HFFc6 (cell line): ENCODE data around the gene PODXL2. TPM values are rescaled to one million over a fixed set of nuclear protein-coding genes. Genes with fewer than 3 reads are reported as not detected.
A peak's percentile ranks its signal among the peaks of the same experiment; 100 is the strongest.

Source experiments
- DNase-seq: peaks from one replicate; pipeline ENCODE4 v3.0.0-alpha.2; 2018
- H3K27ac Mint-ChIP-seq: 2 replicates; pipeline ENCODE4 v1.8.0; 2020; ENCODE audit warnings: mild to moderate bottlenecking, mixed read lengths
- H3K27me3 Mint-ChIP-seq: 2 replicates; pipeline ENCODE4 v1.8.0; 2021; ENCODE audit warnings: mild to moderate bottlenecking, moderate library complexity, mixed read lengths; ENCODE audit not compliant: insufficient read depth
- H3K36me3 Mint-ChIP-seq: 2 replicates; pipeline ENCODE4 v1.8.0; 2021; ENCODE audit warnings: low read depth, mixed read lengths
- H3K4me1 Mint-ChIP-seq: 2 replicates; pipeline ENCODE4 v1.8.0; 2020; ENCODE audit warnings: low read depth, mixed read lengths
- H3K4me3 Mint-ChIP-seq: 2 replicates; pipeline ENCODE4 v1.8.0; 2020; ENCODE audit warnings: mild to moderate bottlenecking, moderate library complexity, mixed read lengths
- H3K9me3 Mint-ChIP-seq: 2 replicates; pipeline ENCODE4 v1.8.0; 2020; ENCODE audit warnings: mild to moderate bottlenecking, mixed read lengths
- CTCF ChIP-seq: fragments of 200-600 bp; sonication (generic); IDR thresholded peaks from 2 replicates; pipeline ENCODE4 v1.5.0; 2021; ENCODE audit warnings: antibody characterized with exemption, mild to moderate bottlenecking
- total RNA-seq, 6 experiments: library from RNA; stranded (reverse); fragmentation: NEBNext Ultra II Directional; extraction: Animal tissue kit (Norgen Biotek cat#: 25700); gene quantifications; 2 replicates in 1 of 6; 3 replicates in 5 of 6; pipeline ENCODE4 v1.2.3, GENCODE V29; 2021

PODXL2 gene
- total RNA-seq, 6 experiments from 2014 or later: 0.09 TPM; not detected in 5

GRCh38 chr3:127672429-127673190 lies 43.6 kb downstream of the PODXL2 start, which contains the start of gene ABTB1:
ABTB1 (plus strand) TSS chr3:127672952; CDS start chr3:127673026, 74 bp downstream.
- 0 out of 2 replicates have a peak, but pooled peaks cover 3% of the 10 kb centered on the region for H3K36me3 Mint-ChIP-seq
- H3K9me3 Mint-ChIP-seq: no peaks in the 10 kb centered on the region
- TF ChIP-seq CTCF: no peak
- peaks cover 17% of the 10 kb centered on the region for H3K4me1 Mint-ChIP-seq
- peaks cover 3% of the 10 kb centered on the region for H3K27me3 Mint-ChIP-seq
- H3K4me3 Mint-ChIP-seq: peak within 1 kb of the TSS; percentile 90
- H3K27ac Mint-ChIP-seq: peak within 1 kb of the TSS; percentile 91
- DNase-seq: peak; percentile 54

- Mint-ChIP-seq H3K4me3 (peak overlapping the region; percentile 90), H3K4me1 (peaks cover 17% of the 10 kb centered on the region), H3K9me3 (no peaks in the 10 kb centered on the region), H3K36me3 (0 out of 2 replicates have a peak, but pooled peaks cover 3% of the 10 kb centered on the region), H3K27me3 (peaks cover 3% of the 10 kb centered on the region), H3K27ac (peak overlapping the region; percentile 56)
- no peak for DNase-seq
- no peak; the same call in 1 of the 2 replicates for TF ChIP-seq CTCF
Observed at GRCh38 chr3:127673191-127674100, 44.5 kb downstream of the PODXL2 start.

- H3K4me3 Mint-ChIP-seq: peak overlapping the region; percentile 90
- H3K27me3 Mint-ChIP-seq: peaks cover 3% of the 10 kb centered on the region
- H3K36me3 Mint-ChIP-seq: 0 out of 2 replicates have a peak, but pooled peaks cover 3% of the 10 kb centered on the region
- TF ChIP-seq CTCF: no peak; the same call in 1 of the 2 replicates
- no peak for DNase-seq
- H3K27ac Mint-ChIP-seq: peak overlapping the region; percentile 56; the same call in 1 of the 2 replicates
- H3K9me3 Mint-ChIP-seq: no peaks in the 10 kb centered on the region
- peaks cover 17% of the 10 kb centered on the region for H3K4me1 Mint-ChIP-seq
Observed at GRCh38 chr3:127674101-127674721, 45.2 kb downstream of the PODXL2 start.

GRCh38 chr3:127674790-127675189 lies 45.8 kb downstream of the PODXL2 start:
- H3K4me3 Mint-ChIP-seq: no peak overlapping the region; the same call in 1 of the 2 replicates
- H3K4me1 Mint-ChIP-seq: peaks cover 17% of the 10 kb centered on the region
- no peak for TF ChIP-seq CTCF
- H3K27ac Mint-ChIP-seq: no peak overlapping the region
- peaks cover 3% of the 10 kb centered on the region for H3K27me3 Mint-ChIP-seq
- 0 out of 2 replicates have a peak, but pooled peaks cover 3% of the 10 kb centered on the region for H3K36me3 Mint-ChIP-seq
- no peaks in the 10 kb centered on the region for H3K9me3 Mint-ChIP-seq
- DNase-seq: no peak
